ENCODE results near the gene ZCCHC24.

DNA sequence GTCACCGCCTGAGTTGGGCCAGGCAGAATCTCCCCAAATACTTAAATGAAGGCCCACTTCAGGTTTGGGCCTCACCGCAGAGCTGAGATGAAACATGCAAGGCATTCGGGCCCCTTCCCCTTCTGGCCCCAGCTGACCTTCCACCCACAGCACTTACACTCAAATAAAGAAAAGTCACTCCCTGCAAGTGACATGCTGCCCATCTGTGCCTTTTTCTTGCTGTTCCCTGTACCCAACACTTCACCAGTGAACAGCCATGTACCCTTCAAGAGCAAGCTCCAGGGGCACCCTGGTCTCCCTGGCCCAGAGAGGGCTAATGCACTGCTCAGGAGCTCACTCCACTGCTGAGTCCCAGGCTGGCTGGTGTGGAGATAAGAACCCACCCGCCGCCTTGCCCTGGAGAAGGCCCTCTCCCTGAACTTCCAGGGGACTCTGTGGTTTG lies 40.7 kb downstream of the ZCCHC24 start:
- TF ChIP-seq CTCF (IDR thresholded peaks at IDR 0.05), result no peak
- TF ChIP-seq POLR2A (IDR thresholded peaks at IDR 0.05), result no peak
